Suprapubic skin (tissue), 4 donors: ENCODE measurements around the gene DUSP15. TPM values are rescaled to one million over a fixed set of nuclear protein-coding genes. Genes with fewer than 3 reads are reported as not detected.
A peak's percentile ranks its signal among the peaks of the same experiment; 100 is the strongest.

Experiments
- DNase-seq, 2 donors: peaks; one replicate each; pipeline ENCODE4 v3.0.0-alpha.2; 2019; ENCODE audit warnings: low spot score in 2 of 2
- H3K27ac ChIP-seq: fragments of 200-600 bp; sonication (generic); one replicate; pipeline ENCODE4 v1.5.1; 2019
- H3K27me3 ChIP-seq: fragments of 200-600 bp; sonication (generic); one replicate; pipeline ENCODE4 v1.5.1; 2019
- H3K36me3 ChIP-seq: fragments of 200-600 bp; sonication (generic); one replicate; pipeline ENCODE4 v1.5.1; 2019
- H3K4me1 ChIP-seq: fragments of 200-600 bp; sonication (generic); one replicate; pipeline ENCODE4 v1.5.1; 2019
- H3K4me3 ChIP-seq: fragments of 200-600 bp; sonication (generic); one replicate; pipeline ENCODE4 v1.5.1; 2019; ENCODE audit warnings: mild to moderate bottlenecking
- H3K9me3 ChIP-seq: fragments of 200-600 bp; sonication (generic); one replicate; pipeline ENCODE4 v1.5.1; 2019
- CTCF ChIP-seq, 2 donors: fragments of 200-600 bp in 1 of 2; fragments of 450-650 bp in 1 of 2; sonication (generic) in 1 of 2; IDR thresholded peaks; one replicate each; pipeline ENCODE4 v1.5.1; 2016 to 2019; ENCODE audit warnings: antibody characterized with exemption in 2 of 2, mild to moderate bottlenecking in 1 of 2, moderate library complexity in 1 of 2
- EP300 ChIP-seq: sonication (generic); formaldehyde crosslinking; IDR thresholded peaks from one replicate; pipeline ENCODE4 v1.6.1; 2017; ENCODE audit warnings: antibody characterized with exemption
- POLR2A ChIP-seq, 2 donors: fragments of 450-650 bp; IDR thresholded peaks; one replicate each; pipeline ENCODE4 v1.6.1; 2017; ENCODE audit warnings: antibody characterized with exemption in 2 of 2, mild to moderate bottlenecking in 2 of 2, moderate library complexity in 2 of 2
- POLR2AphosphoS5 ChIP-seq, 3 donors: sonication (generic); formaldehyde crosslinking; IDR thresholded peaks; one replicate each; pipeline ENCODE4 v1.6.1; 2017; ENCODE audit warnings: antibody characterized with exemption in 3 of 3
- WGBS: methylation state at CpG from one replicate; pipeline ENCODE4 v1.1.5; 2018; 5-methylcytosine and 5-hydroxymethylcytosine counted together
- total RNA-seq, 4 donors: library from RNA; depleted of rRNA; stranded (reverse); fragments of >200 nt; gene quantifications; one replicate each; pipeline ENCODE4 v1.1.0, GENCODE V29; 2016

Gene DUSP15
- total RNA-seq, 4 donors from 2014 or later, result 1.1 to 2.4 (median 1.1) TPM; not detected in 1

GRCh38 chr20:31861385-31862156 is 8.8 kb downstream of the DUSP15 start:
- peak overlapping the region; percentile 59 for H3K4me3 ChIP-seq
- H3K4me1 ChIP-seq, result peaks cover 19% of the 10 kb centered on the region
- no peaks in the 10 kb centered on the region for H3K36me3 ChIP-seq
- H3K9me3 ChIP-seq, result no peaks in the 10 kb centered on the region
- no peak for TF ChIP-seq CTCF (IDR thresholded peaks at IDR 0.05)
- TF ChIP-seq POLR2A (IDR thresholded peaks at IDR 0.05), result no peak
- TF ChIP-seq POLR2AphosphoS5 (IDR thresholded peaks at IDR 0.05), result no peak
- TF ChIP-seq EP300, result no peak
- H3K27me3 ChIP-seq, result peaks cover 20% of the 10 kb centered on the region
- DNase-seq, result peak in 1 of 2 donors; percentile 78
- no peak overlapping the region for H3K27ac ChIP-seq
- 26% methylated on average over 12 of the region's 60 CpGs for WGBS

- no peak for TF ChIP-seq POLR2A (IDR thresholded peaks at IDR 0.05)
- TF ChIP-seq EP300, result no peak
- TF ChIP-seq CTCF (IDR thresholded peaks at IDR 0.05), result no peak
- no peak for TF ChIP-seq POLR2AphosphoS5 (IDR thresholded peaks at IDR 0.05)
- Histone ChIP-seq H3K9me3 (no peaks in the 10 kb centered on the region), H3K4me3 (peak overlapping the region; percentile 59), H3K36me3 (no peaks in the 10 kb centered on the region), H3K27me3 (peaks cover 20% of the 10 kb centered on the region), H3K27ac (no peak overlapping the region), H3K4me1 (peaks cover 19% of the 10 kb centered on the region)
- peak in 1 of 2 donors; percentile 75 for DNase-seq
- 0% methylated on average over 9 of the region's 20 CpGs for WGBS
Measured at GRCh38 chr20:31861135-31861384, 9.3 kb downstream of the DUSP15 start.

GRCh38 chr20:31860390-31861134 is 9.8 kb downstream of the DUSP15 start:
- DNase-seq, result peak in 1 of 2 donors; percentile 65
- Histone ChIP-seq H3K4me1 (peaks cover 19% of the 10 kb centered on the region), H3K27ac (no peak overlapping the region), H3K4me3 (peak overlapping the region; percentile 59), H3K9me3 (no peaks in the 10 kb centered on the region), H3K27me3 (peaks cover 20% of the 10 kb centered on the region), H3K36me3 (no peaks in the 10 kb centered on the region)
- 10% methylated on average over 12 of the region's 15 CpGs for WGBS
- TF ChIP-seq POLR2A (IDR thresholded peaks at IDR 0.05) (no peak), CTCF (IDR thresholded peaks at IDR 0.05) (no peak), EP300 (no peak), POLR2AphosphoS5 (IDR thresholded peaks at IDR 0.05) (no peak)

- no peak for TF ChIP-seq EP300
- no peak for TF ChIP-seq POLR2AphosphoS5 (IDR thresholded peaks at IDR 0.05)
- no peak for TF ChIP-seq POLR2A (IDR thresholded peaks at IDR 0.05)
- TF ChIP-seq CTCF (IDR thresholded peaks at IDR 0.05), result no peak
- Histone ChIP-seq H3K27ac (no peak overlapping the region), H3K4me3 (no peak overlapping the region), H3K27me3 (peaks cover 20% of the 10 kb centered on the region), H3K36me3 (no peaks in the 10 kb centered on the region), H3K9me3 (no peaks in the 10 kb centered on the region), H3K4me1 (peaks cover 19% of the 10 kb centered on the region)
- WGBS, result 53% methylated on average over 7 of the region's 7 CpGs
- peak in 1 of 2 donors; percentile 44 for DNase-seq
Measured at GRCh38 chr20:31859998-31860380, 10.3 kb downstream of the DUSP15 start.

- TF ChIP-seq POLR2AphosphoS5 (IDR thresholded peaks at IDR 0.05) (no peak), EP300 (no peak), POLR2A (IDR thresholded peaks at IDR 0.05) (no peak), CTCF (IDR thresholded peaks at IDR 0.05) (no peak)
- DNase-seq, result peak; percentile 42 to 57
- peaks cover 19% of the 10 kb centered on the region for H3K4me1 ChIP-seq
- H3K4me3 ChIP-seq, result no peak overlapping the region
- H3K36me3 ChIP-seq, result no peaks in the 10 kb centered on the region
- H3K27ac ChIP-seq, result no peak overlapping the region
- peaks cover 20% of the 10 kb centered on the region for H3K27me3 ChIP-seq
- H3K9me3 ChIP-seq, result no peaks in the 10 kb centered on the region
- 92% methylated on average over 5 of the region's 5 CpGs for WGBS
Measured at GRCh38 chr20:31859266-31859997, 10.9 kb downstream of the DUSP15 start.
